Large intestine (tissue), 12 donors: ENCODE measurements around the gene NOS3. TPM values are rescaled to one million over a fixed set of nuclear protein-coding genes. Genes with fewer than 3 reads are reported as not detected.

Experiments used
- DNase-seq, 2 donors: peaks; one replicate each; pipeline versions ENCODE4 v3.0.0 to v3.0.0-alpha.2; 2013
- H3K27ac ChIP-seq: one replicate; pipeline ENCODE4 v1.5.1; 2013; ENCODE audit warnings: low read length
- H3K27me3 ChIP-seq: 2 replicates; pipeline ENCODE4 v1.6.1; 2013; ENCODE audit warnings: low read length; ENCODE audit not compliant: control insufficient read depth, insufficient read depth
- H3K36me3 ChIP-seq: 2 replicates; pipeline ENCODE4 v1.6.1; 2013; ENCODE audit warnings: low read length; ENCODE audit not compliant: control insufficient read depth, insufficient read depth
- H3K4me1 ChIP-seq: one replicate; pipeline ENCODE4 v1.6.1; 2013; ENCODE audit warnings: low read length; ENCODE audit not compliant: control insufficient read depth, insufficient read depth
- H3K4me3 ChIP-seq: one replicate; pipeline ENCODE4 v1.5.1; 2013; ENCODE audit warnings: low read length
- H3K9me3 ChIP-seq: one replicate; pipeline ENCODE4 v1.6.1; 2013; ENCODE audit warnings: mild to moderate bottlenecking, low read depth, low read length, moderate library complexity; ENCODE audit not compliant: control insufficient read depth
- WGBS: methylation state at CpG from one replicate; pipeline ENCODE4 v1.1.5; 2013; ENCODE audit warnings: low lambda C conversion rate; ENCODE audit not compliant: insufficient coverage; 5-methylcytosine and 5-hydroxymethylcytosine counted together
- long read RNA-seq, 11 donors: transcript quantifications; one replicate each; lab custom pipeline, GENCODE V29; 2026
- polyA plus RNA-seq: library from polyadenylated mRNA; unstranded; fragments of 120-200 nt; gene quantifications from one replicate; pipeline ENCODE4 v1.2.1, GENCODE V29; 2013

NOS3 gene
- polyA plus RNA-seq, result 10.3 TPM
- long read RNA-seq, donor 1, partial matches to known transcripts, result 0 of 1 reads
- long read RNA-seq, donor 1, other reads (novel, unspliced or antisense), result 0 of 1 reads
- long read RNA-seq, donor 2, partial matches to known transcripts, result 9 of 11 reads
- long read RNA-seq, donor 2, other reads (novel, unspliced or antisense), result 0 of 11 reads
- long read RNA-seq, donor 3, partial matches to known transcripts, result 0 of 2 reads
- long read RNA-seq, donor 3, other reads (novel, unspliced or antisense), result 0 of 2 reads
- long read RNA-seq, donor 4, result 0 reads
- long read RNA-seq, donor 5, result 0 reads
- long read RNA-seq, donor 6, partial matches to known transcripts, result 0 of 2 reads
- long read RNA-seq, donor 6, other reads (novel, unspliced or antisense), result 0 of 2 reads
- long read RNA-seq, donor 7, result 0 reads
- long read RNA-seq, donor 8, transcript NOS3-209 (6 exons, 1,111 nt), result major isoform, 6 of 7 reads
- long read RNA-seq, donor 8, partial matches to known transcripts, result 0 of 7 reads
- long read RNA-seq, donor 8, other reads (novel, unspliced or antisense), result 0 of 7 reads
- long read RNA-seq, donor 9, partial matches to known transcripts, result 0 of 1 reads
- long read RNA-seq, donor 9, other reads (novel, unspliced or antisense), result 0 of 1 reads
- long read RNA-seq, donor 10, partial matches to known transcripts, result 0 of 2 reads
- long read RNA-seq, donor 10, other reads (novel, unspliced or antisense), result 0 of 2 reads
- long read RNA-seq, donor 11, partial matches to known transcripts, result 0 of 1 reads
- long read RNA-seq, donor 11, other reads (novel, unspliced or antisense), result 0 of 1 reads

DNA sequence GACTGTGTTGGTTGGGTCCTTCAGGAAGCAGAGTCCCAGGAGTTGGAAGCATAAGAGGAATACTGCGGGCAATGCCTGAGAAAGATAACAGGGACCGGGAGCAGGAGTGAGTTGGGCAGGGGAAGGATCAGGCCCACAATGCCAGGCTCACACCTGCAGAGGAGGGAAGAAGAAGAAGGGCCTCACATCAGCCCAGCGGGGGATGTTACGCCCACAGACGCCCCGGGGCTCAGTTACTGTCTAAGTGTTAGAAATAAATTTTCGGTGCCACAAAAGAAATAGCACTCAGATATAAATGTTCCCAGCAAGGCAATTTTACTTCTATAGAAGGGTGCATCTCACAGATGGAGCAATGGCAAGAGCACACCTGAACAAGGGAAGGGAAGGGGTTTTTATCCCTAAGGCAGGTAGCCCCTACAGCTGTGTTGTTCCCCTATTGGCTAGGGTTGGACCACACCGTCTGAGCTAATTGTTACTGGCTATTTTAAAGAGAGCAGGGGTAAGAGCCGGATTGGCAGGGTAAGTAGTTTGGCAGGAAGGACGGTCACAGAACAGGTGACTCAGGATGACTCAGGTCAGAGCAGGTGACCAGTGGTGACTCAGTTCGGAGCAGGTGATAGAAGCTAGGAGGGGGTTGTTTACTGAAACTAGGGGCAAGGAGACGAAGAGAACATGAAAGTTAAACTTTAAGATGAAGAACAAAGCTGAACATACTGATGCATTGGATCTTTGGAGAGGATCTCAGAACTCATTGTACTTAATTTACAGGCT, at the start of gene NOS3:
TSS of gene NOS3 (plus strand) at position 602 of the 771 bp plus-strand sequence. CDS start 2,787 bp downstream, outside the sequence.
- Histone ChIP-seq H3K4me1 (peaks cover 17% of the 10 kb centered on the region), H3K27ac (no peak within 1 kb of the TSS), H3K36me3 (no peaks in the 10 kb centered on the region), H3K4me3 (no peak within 1 kb of the TSS), H3K9me3 (peaks cover 10% of the 10 kb centered on the region), H3K27me3 (no peaks in the 10 kb centered on the region)
- 90% methylated on average over 2 of the region's 12 CpGs for WGBS
- no peak for DNase-seq

- no peak overlapping the region for H3K27ac ChIP-seq
- no peaks in the 10 kb centered on the region for H3K9me3 ChIP-seq
- no peaks in the 10 kb centered on the region for H3K36me3 ChIP-seq
- no CpG with 5 or more reads among the region's 15 CpGs for WGBS
- no peak for DNase-seq
- H3K4me1 ChIP-seq, result peaks cover 33% of the 10 kb centered on the region
- H3K27me3 ChIP-seq, result peaks cover 19% of the 10 kb centered on the region
- no peak overlapping the region for H3K4me3 ChIP-seq
These were observed 49.3 kb upstream of the NOS3 start for GRCh38 chr7:150941351-150942000.

- no peak for DNase-seq
- peaks cover 26% of the 10 kb centered on the region for H3K27me3 ChIP-seq
- no peak overlapping the region for H3K4me3 ChIP-seq
- H3K36me3 ChIP-seq, result no peaks in the 10 kb centered on the region
- no peak overlapping the region for H3K27ac ChIP-seq
- no peaks in the 10 kb centered on the region for H3K9me3 ChIP-seq
- peaks cover 38% of the 10 kb centered on the region for H3K4me1 ChIP-seq
- no CpG with 5 or more reads among the region's 14 CpGs for WGBS
These were observed 48.7 kb upstream of the NOS3 start for GRCh38 chr7:150942001-150942590.

- no CpG with 5 or more reads among the region's 13 CpGs for WGBS
- Histone ChIP-seq H3K27me3 (peaks cover 28% of the 10 kb centered on the region), H3K4me1 (peaks cover 43% of the 10 kb centered on the region), H3K27ac (no peak overlapping the region), H3K4me3 (no peak overlapping the region), H3K36me3 (no peaks in the 10 kb centered on the region), H3K9me3 (no peaks in the 10 kb centered on the region)
- no peak for DNase-seq
These were observed 48.0 kb upstream of the NOS3 start for GRCh38 chr7:150942591-150943452.

- H3K27me3 ChIP-seq, result peaks cover 27% of the 10 kb centered on the region
- no peak overlapping the region for H3K4me3 ChIP-seq
- WGBS, result no CpG with 5 or more reads among the region's 6 CpGs
- peaks cover 43% of the 10 kb centered on the region for H3K4me1 ChIP-seq
- H3K27ac ChIP-seq, result no peak overlapping the region
- no peaks in the 10 kb centered on the region for H3K36me3 ChIP-seq
- H3K9me3 ChIP-seq, result no peaks in the 10 kb centered on the region
- no peak for DNase-seq
These were observed 47.4 kb upstream of the NOS3 start for GRCh38 chr7:150943453-150943814.

- DNase-seq, result peak in 1 of 2 donors; percentile 50
- H3K9me3 ChIP-seq, result no peaks in the 10 kb centered on the region
These were observed 46.5 kb upstream of the NOS3 start for GRCh38 chr7:150944066-150945042.

GRCh38 chr7:150945171-150945852, 45.5 kb upstream of the NOS3 start:
- H3K27ac ChIP-seq, result peak overlapping the region; percentile 7
- peak; percentile 37 to 80 for DNase-seq
- no peak overlapping the region for H3K4me3 ChIP-seq
- 17% methylated on average over 2 of the region's 19 CpGs for WGBS
- no peaks in the 10 kb centered on the region for H3K9me3 ChIP-seq
- peaks cover 22% of the 10 kb centered on the region for H3K27me3 ChIP-seq
- H3K4me1 ChIP-seq, result peaks cover 43% of the 10 kb centered on the region
- no peaks in the 10 kb centered on the region for H3K36me3 ChIP-seq

More at GRCh38 chr7:150944066-150945042, 46.5 kb upstream of the NOS3 start:
- WGBS, result no CpG with 5 or more reads among the region's 6 CpGs
- H3K4me3 ChIP-seq, result no peak overlapping the region
- peak overlapping the region; percentile 25 for H3K27ac ChIP-seq
- H3K4me1 ChIP-seq, result peaks cover 43% of the 10 kb centered on the region
- no peaks in the 10 kb centered on the region for H3K36me3 ChIP-seq
- peaks cover 22% of the 10 kb centered on the region for H3K27me3 ChIP-seq

DNA sequence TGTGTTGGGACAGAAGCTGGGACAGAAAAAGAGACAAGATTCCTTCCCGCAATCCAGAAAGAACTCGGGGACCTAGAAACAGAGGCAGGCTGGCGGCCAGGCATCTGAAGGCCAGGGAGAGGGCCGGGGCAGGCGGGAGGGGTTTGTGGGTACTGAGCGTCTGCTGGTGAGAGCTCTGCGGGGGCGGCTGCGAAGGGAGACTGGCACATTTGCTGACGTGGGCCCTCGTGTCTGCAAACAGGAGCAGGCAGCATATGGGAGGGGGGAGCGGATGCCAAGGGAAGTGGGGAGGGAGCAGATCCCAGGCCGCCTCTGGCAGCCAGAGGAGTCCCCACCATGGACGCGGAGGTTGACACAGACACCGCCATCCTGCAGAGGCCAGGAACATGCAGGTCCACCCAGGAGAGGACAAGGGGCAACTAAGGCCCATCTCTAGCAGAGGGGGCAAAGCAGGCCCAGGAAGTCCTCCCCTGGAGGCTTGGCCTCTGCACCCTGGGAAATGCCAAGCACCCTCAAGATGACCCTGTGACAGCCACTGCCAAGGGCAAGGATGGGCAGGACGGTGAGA, 44.9 kb upstream of the NOS3 start:
- WGBS, result no CpG with 5 or more reads among the region's 17 CpGs
- peaks cover 22% of the 10 kb centered on the region for H3K27me3 ChIP-seq
- no peak overlapping the region for H3K4me3 ChIP-seq
- peak in 1 of 2 donors; percentile 55 for DNase-seq
- no peaks in the 10 kb centered on the region for H3K9me3 ChIP-seq
- H3K36me3 ChIP-seq, result no peaks in the 10 kb centered on the region
- peaks cover 43% of the 10 kb centered on the region for H3K4me1 ChIP-seq
- peak overlapping the region; percentile 7 for H3K27ac ChIP-seq
